ENCODE data around the gene KIAA1328. TPM values are rescaled to one million over a fixed set of nuclear protein-coding genes. Genes with fewer than 3 reads are reported as not detected.

The KIAA1328 gene
- total and polyA plus RNA-seq, 9 of the 15 experiments (the other 6 are each of a cell fraction or from before 2014, with no cell fraction given): 4.0 to 8.6 (median 7.4) TPM

DNA sequence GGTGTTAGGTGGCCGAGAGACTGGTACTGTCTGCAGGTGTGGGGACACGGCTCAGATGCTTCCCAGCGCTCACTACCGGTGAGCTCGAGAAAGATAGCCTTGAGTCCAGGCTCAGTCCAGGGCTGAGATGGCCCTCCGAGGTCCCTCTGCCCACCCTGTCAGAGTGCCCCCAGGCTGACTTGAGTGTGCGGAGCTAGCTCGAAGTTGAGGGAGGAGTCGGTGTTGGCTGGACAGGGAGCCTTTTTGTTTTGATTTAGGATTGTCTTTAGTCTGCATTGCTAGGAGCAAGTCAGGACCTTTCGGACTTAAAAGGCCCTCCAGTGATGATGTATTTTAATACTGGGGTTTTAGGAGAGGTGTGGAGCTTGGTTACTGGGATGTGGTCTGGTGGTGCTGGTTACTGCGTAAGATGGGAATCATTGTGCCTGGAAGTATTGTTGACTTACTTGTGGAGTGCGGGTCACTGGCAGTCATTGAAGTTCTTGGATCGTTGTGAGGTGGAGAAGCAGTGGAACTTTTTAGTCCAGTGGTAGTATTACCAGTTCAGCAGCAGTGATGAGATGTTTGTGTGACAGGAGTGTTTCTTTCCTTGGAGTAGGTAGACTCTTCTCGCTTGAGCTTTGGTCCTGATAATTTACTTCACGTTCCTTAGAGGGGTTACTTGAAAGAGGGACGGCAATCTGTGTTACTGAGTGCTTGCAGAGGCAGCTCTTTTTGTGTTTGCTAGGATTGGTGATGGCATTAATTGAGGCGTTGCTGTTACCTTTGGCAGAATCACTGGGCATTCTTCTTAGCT lies 633 bp downstream of the KIAA1328 start (continued):
- TF ChIP-seq SPI1 (IDR thresholded peaks at IDR 0.05; ENCODE audit: borderline replicate concordance, low read depth, low read length): no peak
- TF ChIP-seq, protein P1, sequence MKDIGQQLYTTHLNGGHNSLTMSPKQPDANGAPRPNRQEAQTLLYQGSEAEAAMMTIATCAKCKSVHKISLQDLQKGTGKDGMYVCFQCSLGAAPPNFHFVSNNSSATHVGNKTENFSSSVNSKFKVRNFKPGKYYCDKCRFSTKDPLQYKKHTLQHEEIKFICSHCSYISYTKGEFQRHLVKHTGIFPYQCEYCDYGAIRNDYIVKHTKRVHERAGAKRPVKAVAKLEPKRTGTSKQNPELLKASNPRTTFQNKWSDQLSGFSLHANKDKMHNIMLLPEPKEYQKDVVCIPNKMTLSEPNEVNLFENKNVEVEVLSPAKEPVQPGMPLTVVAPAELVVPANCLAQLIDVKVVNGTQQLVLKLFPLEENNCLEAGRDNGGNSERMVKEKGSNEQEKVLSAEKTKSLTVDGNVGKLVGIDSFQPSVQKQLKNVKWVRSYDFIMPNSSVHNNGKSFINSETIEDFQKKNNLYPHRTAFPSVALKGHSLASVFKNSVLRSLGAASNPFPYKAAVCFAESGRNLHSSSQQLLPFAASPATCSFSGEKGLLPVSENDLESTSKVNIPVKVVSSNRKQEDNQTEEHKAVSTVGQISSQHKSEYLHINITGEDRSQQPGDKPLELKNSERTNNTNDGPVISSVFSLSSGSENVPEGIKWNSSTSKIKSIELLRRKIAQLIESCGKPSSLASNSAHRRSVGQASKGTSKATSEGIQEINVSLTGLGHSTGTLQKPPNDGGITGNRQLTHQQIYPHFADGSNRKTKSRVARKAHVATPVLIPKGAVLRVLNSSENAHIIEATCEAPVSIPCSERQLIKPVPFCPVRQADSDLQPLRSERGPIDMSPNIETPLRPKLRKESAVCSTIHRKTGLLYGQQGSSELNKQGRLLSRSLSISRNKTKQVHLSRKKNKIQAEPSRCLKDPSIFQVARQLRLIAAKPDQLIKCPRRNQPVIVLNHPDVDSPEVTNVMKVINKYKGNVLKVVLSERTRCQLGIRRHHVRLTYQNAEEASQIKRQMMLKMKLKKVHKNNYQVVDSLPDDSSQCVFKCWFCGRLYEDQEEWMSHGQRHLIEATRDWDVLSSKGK (CRISPR knock-in tag; IDR thresholded peaks at IDR 0.05): no peak
- no peak for TF ChIP-seq SAFB2 (IDR thresholded peaks at IDR 0.05; ENCODE audit: borderline replicate concordance, low read depth, low read length, severe bottlenecking)
- no peak for TF ChIP-seq MAFF (IDR thresholded peaks at IDR 0.05; ENCODE audit: low read length)
- TF ChIP-seq TAL1 (IDR thresholded peaks at IDR 0.05): no peak
- no peak for TF ChIP-seq POLR2AphosphoS2 (IDR thresholded peaks at IDR 0.05; ENCODE audit: low read length)
- TF ChIP-seq, protein P2, sequence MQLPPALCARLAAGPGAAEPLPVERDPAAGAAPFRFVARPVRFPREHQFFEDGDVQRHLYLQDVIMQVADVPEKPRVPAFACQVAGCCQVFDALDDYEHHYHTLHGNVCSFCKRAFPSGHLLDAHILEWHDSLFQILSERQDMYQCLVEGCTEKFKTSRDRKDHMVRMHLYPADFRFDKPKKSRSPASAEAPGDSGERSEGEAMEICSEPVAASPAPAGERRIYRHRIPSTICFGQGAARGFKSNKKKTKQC (CRISPR knock-in tag; IDR thresholded peaks at IDR 0.05): no peak; the same call in 1 of the 2 replicates
- TF ChIP-seq MIER1 (IDR thresholded peaks at IDR 0.05; ENCODE audit: low read depth): no peak
- no peak for TF ChIP-seq ZBED1 (IDR thresholded peaks at IDR 0.05)
- peak; percentile 55; the same call in 1 of the 2 replicates for TF ChIP-seq ELF4 (CRISPR knock-in tag; IDR thresholded peaks at IDR 0.05)
- no peak for TF ChIP-seq PCBP2 (IDR thresholded peaks at IDR 0.05; ENCODE audit: low read depth, low read length, poor library complexity, severe bottlenecking)
- no peak for TF ChIP-seq SNRNP70 (optimal IDR thresholded peaks at IDR 0.05; ENCODE audit: low read depth, low read length)
- TF ChIP-seq, protein P3, sequence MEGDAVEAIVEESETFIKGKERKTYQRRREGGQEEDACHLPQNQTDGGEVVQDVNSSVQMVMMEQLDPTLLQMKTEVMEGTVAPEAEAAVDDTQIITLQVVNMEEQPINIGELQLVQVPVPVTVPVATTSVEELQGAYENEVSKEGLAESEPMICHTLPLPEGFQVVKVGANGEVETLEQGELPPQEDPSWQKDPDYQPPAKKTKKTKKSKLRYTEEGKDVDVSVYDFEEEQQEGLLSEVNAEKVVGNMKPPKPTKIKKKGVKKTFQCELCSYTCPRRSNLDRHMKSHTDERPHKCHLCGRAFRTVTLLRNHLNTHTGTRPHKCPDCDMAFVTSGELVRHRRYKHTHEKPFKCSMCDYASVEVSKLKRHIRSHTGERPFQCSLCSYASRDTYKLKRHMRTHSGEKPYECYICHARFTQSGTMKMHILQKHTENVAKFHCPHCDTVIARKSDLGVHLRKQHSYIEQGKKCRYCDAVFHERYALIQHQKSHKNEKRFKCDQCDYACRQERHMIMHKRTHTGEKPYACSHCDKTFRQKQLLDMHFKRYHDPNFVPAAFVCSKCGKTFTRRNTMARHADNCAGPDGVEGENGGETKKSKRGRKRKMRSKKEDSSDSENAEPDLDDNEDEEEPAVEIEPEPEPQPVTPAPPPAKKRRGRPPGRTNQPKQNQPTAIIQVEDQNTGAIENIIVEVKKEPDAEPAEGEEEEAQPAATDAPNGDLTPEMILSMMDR (IDR thresholded peaks at IDR 0.05 in 2 of 3, conservative IDR thresholded peaks at IDR 0.05 in 1 of 3; ENCODE audit: insufficient read depth in 2 of 3, low read depth in 1 of 3, low read length in 3 of 3): no peak
- no peak for TF ChIP-seq POU5F1 (IDR thresholded peaks at IDR 0.05; ENCODE audit: borderline replicate concordance, low read depth, low read length, partially characterized antibody)
- TF ChIP-seq L3MBTL2 (IDR thresholded peaks at IDR 0.05): no peak
- TF ChIP-seq NR2C1 (IDR thresholded peaks at IDR 0.05): no peak
- TF ChIP-seq NR2C1 (tag; IDR thresholded peaks at IDR 0.05): no peak
- TF ChIP-seq RFX7 (CRISPR knock-in tag; IDR thresholded peaks at IDR 0.05): no peak
- no peak for TF ChIP-seq PRPF4 (IDR thresholded peaks at IDR 0.05; ENCODE audit: insufficient read depth, low read depth, low read length, poor library complexity, severe bottlenecking)
- no peak; a peak in 1 of 4 replicates for TF ChIP-seq SRF (CRISPR knock-in tag; IDR thresholded peaks at IDR 0.05)
- no peak for TF ChIP-seq ZNF140 (CRISPR knock-in tag; IDR thresholded peaks at IDR 0.05)

Measured in K562 (cell line).